H1 (cell line): ENCODE results near the gene PROCR. TPM values are rescaled to one million over a fixed set of nuclear protein-coding genes. Genes with fewer than 3 reads are reported as not detected.

Source experiments
- CTCF ChIA-PET: fragments of 300-600 bp; sonication (Branson Sonifier 250); formaldehyde crosslinking; loops from one replicate; lab custom pipeline; 2021; ENCODE audit not compliant: partially characterized antibody; lab: Charles Lee
- POLR2A ChIA-PET: fragments of 300-600 bp; sonication (Branson Sonifier 250); formaldehyde crosslinking; loops from one replicate; lab custom pipeline; 2021; ENCODE audit warnings: inconsistent platforms; ENCODE audit not compliant: partially characterized antibody; lab: Charles Lee
- DNase-seq, 2 experiments: peaks; one replicate each; pipeline versions ENCODE4 v3.0.0 to v3.0.0-alpha.2; 2010 to 2022; ENCODE audit warnings: low spot score in 2 of 2, low read depth in 1 of 2, mixed read lengths in 1 of 2
- FAIRE-seq: peaks from 2 replicates; lab custom pipeline; 2011; peaks lifted over from hg19 to GRCh38; lab: Jason Lieb, UNC
- H2AFZ ChIP-seq: 2 replicates; pipeline ENCODE4 v1.8.1; 2012; ENCODE audit warnings: low read length, inconsistent platforms
- H2AK5ac ChIP-seq: 2 replicates; pipeline ENCODE4 v1.6.1; 2013; ENCODE audit warnings: low read depth, low read length
- H2BK120ac ChIP-seq: replicated peaks from 2 replicates; pipeline ENCODE3; 2013; ENCODE audit warnings: low read depth, low read length, inconsistent platforms
- H2BK12ac ChIP-seq: 2 replicates; pipeline ENCODE4 v1.6.1; 2013; ENCODE audit warnings: low read depth, low read length
- H2BK15ac ChIP-seq: 2 replicates; pipeline ENCODE4 v1.6.1; 2013; ENCODE audit warnings: low read length
- H2BK20ac ChIP-seq: 2 replicates; pipeline ENCODE4 v1.6.1; 2013; ENCODE audit warnings: low read length
- H2BK5ac ChIP-seq: 2 replicates; pipeline ENCODE4 v1.6.1; 2013; ENCODE audit warnings: low read depth, low read length
- H3K14ac ChIP-seq: 2 replicates; pipeline ENCODE4 v1.6.1; 2013; ENCODE audit warnings: inconsistent platforms; ENCODE audit not compliant: insufficient read length
- H3K18ac ChIP-seq: 2 replicates; pipeline ENCODE4 v1.6.1; 2013; ENCODE audit warnings: low read length; ENCODE audit errors: extremely low read depth
- H3K23ac ChIP-seq: 2 replicates; pipeline ENCODE4 v1.6.1; 2013; ENCODE audit warnings: inconsistent platforms; ENCODE audit not compliant: insufficient read length
- H3K23me2 ChIP-seq: 2 replicates; pipeline ENCODE4 v1.6.1; 2013; ENCODE audit warnings: low read depth, low read length
- H3K27ac ChIP-seq: 2 replicates; pipeline ENCODE4 v1.6.1; 2011; ENCODE audit warnings: low read depth, low read length, inconsistent platforms
- H3K27me3 ChIP-seq, 4 experiments: replicated peaks in 1 of 4; 1 replicate in 1 of 4; 2 replicates in 3 of 4; pipeline versions ENCODE4 v1.6.1 to v1.8.1; 2011 to 2013; ENCODE audit warnings: low read length in 3 of 4, mild to moderate bottlenecking in 3 of 4, inconsistent platforms in 2 of 4, mixed read lengths in 2 of 4, moderate library complexity in 1 of 4; ENCODE audit not compliant: control insufficient read depth in 3 of 4, insufficient read depth in 3 of 4; ENCODE audit errors: extremely low read depth in 1 of 4
- H3K36me3 ChIP-seq, 4 experiments: 2 replicates each; pipeline versions ENCODE4 v1.6.1 to v1.8.1; 2011 to 2013; ENCODE audit warnings: mild to moderate bottlenecking in 4 of 4, low read length in 3 of 4, moderate library complexity in 2 of 4, control low read depth in 1 of 4, inconsistent platforms in 1 of 4; ENCODE audit not compliant: insufficient read depth in 4 of 4, control insufficient read depth in 2 of 4
- H3K4ac ChIP-seq: replicated peaks from 2 replicates; pipeline ENCODE3; 2013; ENCODE audit warnings: low read length, low read depth, mixed read lengths, inconsistent platforms; ENCODE audit not compliant: insufficient read length
- H3K4me1 ChIP-seq, 4 experiments: replicated peaks in 1 of 4; 1 replicate in 1 of 4; 2 replicates in 3 of 4; pipeline versions ENCODE4 v1.6.1 to v1.8.1; 2011 to 2013; ENCODE audit warnings: low read length in 3 of 4, inconsistent platforms in 2 of 4, mixed read lengths in 1 of 4; ENCODE audit not compliant: insufficient read depth in 4 of 4, control insufficient read depth in 3 of 4
- H3K4me2 ChIP-seq, 2 experiments: 2 replicates each; pipeline versions ENCODE4 v1.6.1 to v1.8.1; 2011 to 2013; ENCODE audit warnings: low read depth in 2 of 2, low read length in 2 of 2, control low read depth in 1 of 2, inconsistent platforms in 1 of 2, mild to moderate bottlenecking in 1 of 2; ENCODE audit not compliant: insufficient read depth in 1 of 2
- H3K4me3 ChIP-seq, 4 experiments: fragments of 200-600, 300-600 bp in 1 of 4; sonication (generic), shearing (Covaris generic), sonication (Bioruptor Twin) in 1 of 4; 2 replicates each; pipeline versions ENCODE4 v1.5.1 to v1.8.1; 2011 to 2016; ENCODE audit warnings: low read length in 4 of 4, low read depth in 3 of 4, control low read depth in 2 of 4, inconsistent platforms in 2 of 4, mild to moderate bottlenecking in 2 of 4, mixed read lengths in 1 of 4, moderate library complexity in 1 of 4; ENCODE audit not compliant: insufficient read depth in 2 of 4; ENCODE audit errors: extremely low read depth in 1 of 4
- H3K56ac ChIP-seq: replicated peaks from 2 replicates; pipeline ENCODE3; 2013; ENCODE audit warnings: low read depth, mild to moderate bottlenecking, mixed read lengths, low read length, inconsistent platforms; ENCODE audit not compliant: insufficient read length
- H3K79me1 ChIP-seq: 2 replicates; pipeline ENCODE4 v1.6.1; 2013; ENCODE audit warnings: low read depth, low read length, control low read depth
- H3K79me2 ChIP-seq, 2 experiments: 2 replicates each; pipeline versions ENCODE4 v1.6.1 to v1.8.1; 2012 to 2013; ENCODE audit warnings: low read length in 2 of 2, mild to moderate bottlenecking in 2 of 2, inconsistent platforms in 1 of 2; ENCODE audit not compliant: insufficient read depth in 2 of 2, control insufficient read depth in 1 of 2
- H3K9ac ChIP-seq, 4 experiments: replicated peaks in 1 of 4; 1 replicate in 1 of 4; 2 replicates in 3 of 4; pipeline versions ENCODE4 v1.6.1 to v1.8.1; 2011 to 2013; ENCODE audit warnings: low read depth in 3 of 4, low read length in 3 of 4, control low read depth in 2 of 4, mild to moderate bottlenecking in 2 of 4, moderate library complexity in 2 of 4, inconsistent platforms in 1 of 4; ENCODE audit errors: extremely low read depth in 1 of 4
- H3K9me3 ChIP-seq, 2 experiments: 2 replicates each; pipeline versions ENCODE4 v1.6.1 to v1.8.1; 2012 to 2013; ENCODE audit warnings: mild to moderate bottlenecking in 2 of 2, moderate library complexity in 2 of 2, control low read depth in 1 of 2, inconsistent platforms in 1 of 2, low read depth in 1 of 2, low read length in 1 of 2, mixed read lengths in 1 of 2; ENCODE audit not compliant: insufficient read depth in 2 of 2
- H4K20me1 ChIP-seq, 2 experiments: replicated peaks in 1 of 2; 2 replicates each; pipeline versions ENCODE3 to v1.8.1; 2011 to 2013; ENCODE audit warnings: inconsistent platforms in 2 of 2, low read length in 2 of 2, mild to moderate bottlenecking in 1 of 2; ENCODE audit not compliant: insufficient read depth in 2 of 2, control insufficient read depth in 1 of 2
- H4K5ac ChIP-seq: 2 replicates; pipeline ENCODE4 v1.6.1; 2013; ENCODE audit warnings: low read length, low read depth, mixed read lengths, inconsistent platforms; ENCODE audit not compliant: insufficient read length
- H4K8ac ChIP-seq: 2 replicates; pipeline ENCODE4 v1.8.0; 2013; ENCODE audit warnings: mild to moderate bottlenecking, moderate library complexity, low read length, inconsistent platforms; ENCODE audit not compliant: insufficient read depth; ENCODE audit errors: extremely low read depth
- H4K91ac ChIP-seq: replicated peaks from 2 replicates; pipeline ENCODE3; 2013; ENCODE audit warnings: low read length, mixed read lengths, inconsistent platforms; ENCODE audit not compliant: insufficient read length
- BCL11A ChIP-seq, 2 experiments: IDR thresholded peaks; one replicate each; pipeline ENCODE4 v1.6.1; 2011; ENCODE audit warnings: low read depth in 2 of 2, low read length in 2 of 2, mild to moderate bottlenecking in 2 of 2
- CHD1 ChIP-seq: IDR thresholded peaks from 2 replicates; pipeline ENCODE4 v1.6.1; 2012; ENCODE audit warnings: low read depth, low read length, improper control_type of control experiment
- FOSL1 ChIP-seq: IDR thresholded peaks from 2 replicates; pipeline ENCODE4 v1.6.1; 2011; ENCODE audit warnings: mild to moderate bottlenecking, low read depth, low read length, moderate library complexity; ENCODE audit not compliant: insufficient read depth
- JUND ChIP-seq: IDR thresholded peaks from 2 replicates; pipeline ENCODE4 v1.6.1; 2011; ENCODE audit warnings: mild to moderate bottlenecking, improper control_type of control experiment, low read length
- SP4 ChIP-seq: IDR thresholded peaks from 2 replicates; pipeline ENCODE4 v1.6.1; 2012; ENCODE audit warnings: low read length, inconsistent platforms
- TAF7 ChIP-seq: optimal IDR thresholded peaks from 2 replicates; pipeline ENCODE3; 2011; ENCODE audit warnings: low read depth, mild to moderate bottlenecking, inconsistent platforms, low read length, moderate library complexity, borderline replicate concordance
- TCF12 ChIP-seq: IDR thresholded peaks from 2 replicates; pipeline ENCODE4 v1.6.1; 2011; ENCODE audit warnings: low read depth, mild to moderate bottlenecking, low read length
- TEAD4 ChIP-seq: IDR thresholded peaks from 2 replicates; pipeline ENCODE4 v1.6.1; 2012; ENCODE audit warnings: low read depth, low read length, inconsistent platforms, mixed read lengths
- WGBS, 2 experiments: shearing (Covaris generic) in 1 of 2; methylation state at CpG; one replicate each; pipeline versions ENCODE4 v1.1.6 to v1.1.7; 2013 to 2015; ENCODE audit warnings: low lambda C conversion rate in 2 of 2, mixed read lengths in 2 of 2, inconsistent platforms in 1 of 2, low coverage in 1 of 2, missing lambda C conversion rate in 1 of 2; ENCODE audit not compliant: insufficient replicate concordance in 2 of 2, insufficient coverage in 1 of 2, insufficient read length in 1 of 2; ENCODE audit errors: extremely low coverage in 1 of 2, missing lambda C conversion rate in 1 of 2; 5-methylcytosine and 5-hydroxymethylcytosine counted together
- polyA plus RNA-seq, 7 experiments: library from polyadenylated mRNA; depleted of rRNA in 3 of 7; stranded (reverse) in 5 of 7; unstranded in 2 of 7; fragments of >200 nt in 5 of 7; fragments of 200-250 nt in 2 of 7; gene quantifications; 1 replicate in 5 of 7; 2 replicates in 1 of 7; 4 replicates in 1 of 7; pipeline versions ENCODE4 v1.2.1 to v1.2.3, GENCODE V29; 2011 to 2013; ENCODE audit warnings: missing spikeins in 2 of 7, mixed read lengths in 2 of 7
- total RNA-seq: library from RNA; stranded (reverse); fragmentation: NEBNext Ultra II Directional; extraction: Animal tissue kit (Norgen Biotek cat#: 25700); gene quantifications from 2 replicates; pipeline ENCODE4 v1.2.1, GENCODE V29; 2021

The PROCR gene
- total and polyA plus RNA-seq, 2 of the 8 experiments (the other 6 are each of a cell fraction or from before 2014, with no cell fraction given) = 21.3 to 42.9 TPM

GRCh38 chr20:35173576-35174192 is 1.8 kb downstream of the PROCR start:
- FAIRE-seq = no peak

More at GRCh38 chr20:35173576-35174192, 1.8 kb downstream of the PROCR start:
- TF ChIP-seq FOSL1 (no peak), TCF12 (no peak), SP4 (no peak), JUND (no peak), TAF7 (no peak), BCL11A (IDR thresholded peaks at IDR 0.05; ENCODE audit: low read depth in 2 of 2, low read length in 2 of 2) (no peak), CHD1 (no peak), TEAD4 (no peak)
- TF ChIP-seq, all 59 proteins: peak for 0
- Histone ChIP-seq H2BK120ac (no peak overlapping the region), H3K23me2 (peaks cover 6% of the 10 kb centered on the region; the same call in 1 of the 2 replicates), H3K14ac (no peak overlapping the region), H3K27me3 (peaks cover 0 to 2% (median 0%) of the 10 kb centered on the region in 4 experiments; a peak in 2 of 7 replicates), H3K27ac (no peak overlapping the region), H3K4me3 (no peak overlapping the region), H3K79me2 (no peaks in the 10 kb centered on the region), H3K36me3 (no peaks in the 10 kb centered on the region), H2BK12ac (0 out of 2 replicates have a peak overlapping the region, but pooled peaks have one; percentile 29), H3K9ac (no peak overlapping the region), H3K79me1 (no peaks in the 10 kb centered on the region), H3K18ac (no peak overlapping the region), H4K91ac (no peak overlapping the region), H3K9me3 (no peaks in the 10 kb centered on the region), H4K8ac (no peak overlapping the region), H3K23ac (no peak overlapping the region), H3K56ac (no peak overlapping the region), H2BK5ac (no peak overlapping the region), H2AK5ac (no peak overlapping the region), H2BK15ac (no peak overlapping the region), H2BK20ac (no peak overlapping the region), H3K4me2 (peak overlapping the region in 1 of 2 experiments; percentile 22; a peak in 1 of 4 replicates), H2AFZ (no peak overlapping the region), H4K5ac (no peak overlapping the region), H3K4me1 (peaks cover 0 to 14% (median 8%) of the 10 kb centered on the region in 4 experiments; a peak in 6 of 7 replicates), H4K20me1 (no peaks in the 10 kb centered on the region), H3K4ac (no peak overlapping the region)
- ChIA-PET CTCF (interaction anchor here (1.0 kb wide), 1 partner anchor 95 kb away, joined by 3 read pairs; no protein-coding TSS in a partner anchor), POLR2A (interaction anchor here (0.9 kb wide), 1 partner anchor 26 kb away, joined by 3 read pairs; no protein-coding TSS in a partner anchor)
- 89% methylated on average over 12 of the region's 12 CpGs; no CpG with 5 or more reads in 1 of the 2 experiments for WGBS, 2 experiments
- DNase-seq = no peak
